OCI-LY7 (cell line): ENCODE measurements around the gene CITED2. TPM values are rescaled to one million over a fixed set of nuclear protein-coding genes. Genes with fewer than 3 reads are reported as not detected.
A peak's percentile ranks its signal among the peaks of the same experiment; 100 is the strongest.

Experiments used
- BruUV-seq: library from RNA; stranded (reverse); fragments of 400-500 nt; replicated peaks from 2 replicates; lab custom pipeline; 2021; lab: Mats Ljungman, UMichigan
- CTCF ChIA-PET: fragments of 300-600 bp; sonication (Branson Sonifier 250); formaldehyde crosslinking; loops from one replicate; lab custom pipeline; 2022; ENCODE audit warnings: antibody characterized with exemption; ENCODE audit not compliant: unreplicated experiment; lab: Charles Lee
- POLR2A ChIA-PET: fragments of 300-600 bp; sonication (Branson Sonifier 250); formaldehyde crosslinking; loops from one replicate; lab custom pipeline; 2022; ENCODE audit warnings: antibody characterized with exemption; lab: Charles Lee
- DNase-seq: peaks from one replicate; pipeline ENCODE4 v3.0.0-alpha.2; 2015; ENCODE audit warnings: low spot score
- H2AFZ ChIP-seq: fragments of 200-600 bp; sonication (generic), shearing (Covaris generic); 2 replicates; pipeline ENCODE4 v1.6.1; 2014; ENCODE audit warnings: mild to moderate bottlenecking, antibody characterized with exemption, low read length, moderate library complexity
- H3K27ac ChIP-seq: fragments of 200-600 bp; sonication (generic); 2 replicates; pipeline ENCODE4 v1.5.1; 2014; ENCODE audit warnings: mixed run types, low read depth, mild to moderate bottlenecking, moderate library complexity, low read length, inconsistent platforms; ENCODE audit not compliant: poor library complexity, severe bottlenecking
- H3K36me3 ChIP-seq: fragments of 200-600 bp; sonication (generic); 2 replicates; pipeline ENCODE4 v1.6.1; 2014; ENCODE audit warnings: mild to moderate bottlenecking, antibody characterized with exemption, low read length, moderate library complexity, mixed read lengths; ENCODE audit not compliant: insufficient read depth
- H3K4me1 ChIP-seq: fragments of 200-600 bp; sonication (generic); 2 replicates; pipeline ENCODE4 v1.5.1; 2014; ENCODE audit warnings: mild to moderate bottlenecking, low read length; ENCODE audit not compliant: insufficient read depth, poor library complexity, severe bottlenecking
- H3K4me2 ChIP-seq: fragments of 200-600 bp; sonication (generic); 2 replicates; pipeline ENCODE4 v1.6.1; 2014; ENCODE audit warnings: mild to moderate bottlenecking, low read length
- H3K4me3 ChIP-seq: fragments of 200-600 bp; sonication (generic); 2 replicates; pipeline ENCODE4 v1.5.1; 2014; ENCODE audit warnings: mild to moderate bottlenecking, low read depth, low read length; ENCODE audit not compliant: poor library complexity, severe bottlenecking
- H3K79me2 ChIP-seq: fragments of 200-600 bp; sonication (generic); 2 replicates; pipeline ENCODE4 v1.6.1; 2016; ENCODE audit warnings: low read depth, mild to moderate bottlenecking, low read length, moderate library complexity, mixed read lengths; ENCODE audit not compliant: insufficient read depth
- H3K9me2 ChIP-seq: fragments of 200-600 bp; sonication (generic); 2 replicates; pipeline ENCODE4 v1.6.1; 2016; ENCODE audit warnings: mild to moderate bottlenecking, low read length, mixed read lengths; ENCODE audit not compliant: insufficient read depth
- H3K9me3 ChIP-seq: fragments of 200-600 bp; sonication (generic); 2 replicates; pipeline ENCODE4 v1.6.1; 2014; ENCODE audit warnings: mild to moderate bottlenecking, mixed run types, low read length, mixed read lengths
- H4K20me1 ChIP-seq: fragments of 200-600 bp; sonication (generic); 2 replicates; pipeline ENCODE4 v1.6.1; 2014; ENCODE audit warnings: mild to moderate bottlenecking, antibody characterized with exemption, low read length, moderate library complexity, mixed read lengths; ENCODE audit not compliant: insufficient read depth
- CTCF ChIP-seq: fragments of 200-600 bp; sonication (generic); conservative IDR thresholded peaks from 2 replicates; pipeline ENCODE4 v1.5.1; 2014; ENCODE audit warnings: mild to moderate bottlenecking, antibody characterized with exemption, low read length, moderate library complexity, mixed read lengths
- EZH2phosphoT487 ChIP-seq: fragments of 200-600 bp; sonication (generic); IDR thresholded peaks from 2 replicates; pipeline ENCODE4 v1.6.1; 2018; ENCODE audit warnings: low read depth, borderline replicate concordance, mild to moderate bottlenecking, mixed run types, antibody characterized with exemption, low read length, moderate library complexity, mixed read lengths
- intact Hi-C: fragments of 100-400 bp; cut with micrococcal nuclease; formaldehyde crosslinking; loops from one replicate; pipeline ENCODE4 v1.10.0; 2022; ENCODE audit not compliant: unreplicated experiment
- total RNA-seq, 2 experiments: library from RNA; depleted of rRNA in 1 of 2; stranded (reverse); fragments of >200 nt in 1 of 2; shearing (Covaris generic) in 1 of 2; gene quantifications; 2 replicates each; pipeline ENCODE4 v1.2.3, GENCODE V29; 2014 to 2022

Gene CITED2
- total RNA-seq, 2 experiments from 2014 or later, result 35.0 to 40.1 TPM

GRCh38 chr6:139324301-139324555 lies 50.2 kb downstream of the CITED2 start:
- peaks cover 5% of the 10 kb centered on the region; the same call in 1 of the 2 replicates for H3K79me2 ChIP-seq
- H3K9me3 ChIP-seq, result peaks cover 23% of the 10 kb centered on the region
- BruUV-seq, result no TSS peak
- peak overlapping the region; percentile 97 for H3K27ac ChIP-seq
- peaks cover 44% of the 10 kb centered on the region for H3K36me3 ChIP-seq
- peak overlapping the region; percentile 61 for H3K4me3 ChIP-seq
- TF ChIP-seq EZH2phosphoT487, result no peak
- no peak for TF ChIP-seq CTCF
- ChIA-PET POLR2A (interaction anchor here (0.7 to 10.7 kb wide), 13 partner anchors 11 to 91 kb away, joined by 3 to 132 read pairs (median 5); partner anchors contain the start of genes CITED2 and TXLNB), CTCF (interaction anchor here (0.7 to 1.3 kb wide), 4 partner anchors 10 to 62 kb away, joined by 3 read pairs; no protein-coding TSS in a partner anchor)
- DNase-seq, result no peak
- H4K20me1 ChIP-seq, result no peaks in the 10 kb centered on the region
- H3K4me2 ChIP-seq, result peak overlapping the region; percentile 81
- intact Hi-C loops, result no loop called here
- peaks cover 78% of the 10 kb centered on the region for H3K4me1 ChIP-seq
- H2AFZ ChIP-seq, result no peak overlapping the region; the same call in 1 of the 2 replicates
- no peaks in the 10 kb centered on the region for H3K9me2 ChIP-seq

- H2AFZ ChIP-seq, result peak overlapping the region; percentile 84
- H3K9me3 ChIP-seq, result peaks cover 17% of the 10 kb centered on the region; the same call in 1 of the 2 replicates
- DNase-seq, result peak; percentile 90
- no peak for TF ChIP-seq EZH2phosphoT487
- ChIA-PET CTCF (interaction anchor here (0.7 to 1.3 kb wide), 4 partner anchors 10 to 62 kb away, joined by 3 read pairs; no protein-coding TSS in a partner anchor), POLR2A (interaction anchor here (0.7 to 10.7 kb wide), 13 partner anchors 11 to 91 kb away, joined by 3 to 132 read pairs (median 5); partner anchors contain the start of genes CITED2 and TXLNB)
- peak overlapping the region; percentile 61 for H3K4me3 ChIP-seq
- peaks cover 78% of the 10 kb centered on the region for H3K4me1 ChIP-seq
- H3K27ac ChIP-seq, result peak overlapping the region; percentile 97
- H3K79me2 ChIP-seq, result peaks cover 5% of the 10 kb centered on the region; the same call in 1 of the 2 replicates
- intact Hi-C loops, result no loop called here
- no peaks in the 10 kb centered on the region for H3K9me2 ChIP-seq
- H3K4me2 ChIP-seq, result peak overlapping the region; percentile 81
- BruUV-seq, result TSS peak; percentile 63
- peaks cover 39% of the 10 kb centered on the region for H3K36me3 ChIP-seq
- no peaks in the 10 kb centered on the region for H4K20me1 ChIP-seq
Measured at GRCh38 chr6:139323511-139324300, 50.7 kb downstream of the CITED2 start.

Other genes starting within 250 kb of the CITED2 start
- gene HECA, start 239.6 kb downstream of the CITED2 start, total RNA-seq (2014; rRNA removed; shearing (Covaris generic)), result 15.7 and 21.9 TPM in 2 replicates
- 23.3 and 27.3 TPM in 2 replicates for gene HECA, start 239.6 kb downstream of the CITED2 start, total RNA-seq (2022)
- gene TXLNB, start 82.7 kb downstream of the CITED2 start, total RNA-seq (2014; rRNA removed; shearing (Covaris generic)), result 7.3 and 7.9 TPM in 2 replicates
- 12.4 and 13.0 TPM in 2 replicates for gene TXLNB, start 82.7 kb downstream of the CITED2 start, total RNA-seq (2022)